ENCODE results near the gene LRRC52. TPM values are rescaled to one million over a fixed set of nuclear protein-coding genes. Genes with fewer than 3 reads are reported as not detected.

LRRC52 gene
- total RNA-seq, 1 experiment from 2014 or later = not detected

DNA sequence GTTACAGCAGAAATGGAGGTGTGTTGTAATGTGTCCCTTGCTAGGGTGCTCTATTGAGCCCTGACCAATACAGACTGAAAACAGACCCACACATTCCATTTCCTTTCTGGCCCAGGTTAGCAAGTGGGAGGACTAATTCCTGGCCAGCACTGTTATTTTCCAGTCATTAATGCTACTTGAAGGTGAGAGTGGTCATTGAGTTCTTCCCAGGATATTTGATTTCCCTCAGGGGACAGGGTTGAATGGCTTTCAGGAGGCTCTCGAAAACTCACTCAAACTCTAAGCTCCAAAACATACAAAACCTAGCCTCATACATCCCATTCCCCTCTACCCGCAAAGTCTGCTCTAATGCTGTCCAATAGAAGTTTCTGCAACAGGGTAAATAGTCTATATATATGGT is 6.2 kb downstream of the LRRC52 start:
- intact Hi-C loops (cut with micrococcal nuclease; ENCODE audit: unreplicated experiment) = no loop called here
- in situ Hi-C loops (cut with HindIII; ENCODE audit: low pct_unique_long_range_greater_than_20kb, low sequenced_read_pairs) = no loop called here
- peaks cover 2% of the 10 kb centered on the region for H3K27me3 ChIP-seq (ENCODE audit: control insufficient read depth, insufficient read depth, low read length)
- H3K27ac ChIP-seq (ENCODE audit: low read length) = no peak overlapping the region
- H3K4me3 ChIP-seq (ENCODE audit: low read depth in 2 of 2, low read length in 2 of 2) = no peak overlapping the region
- no peaks in the 10 kb centered on the region for H3K36me3 ChIP-seq (ENCODE audit: control insufficient read depth, insufficient read depth, low read length)
- no peaks in the 10 kb centered on the region for H3K9me3 ChIP-seq (ENCODE audit: control insufficient read depth, insufficient read depth, low read depth, low read length)
- BruUV-seq (replicated peaks) = no TSS peak
- TF ChIP-seq, protein P1, sequence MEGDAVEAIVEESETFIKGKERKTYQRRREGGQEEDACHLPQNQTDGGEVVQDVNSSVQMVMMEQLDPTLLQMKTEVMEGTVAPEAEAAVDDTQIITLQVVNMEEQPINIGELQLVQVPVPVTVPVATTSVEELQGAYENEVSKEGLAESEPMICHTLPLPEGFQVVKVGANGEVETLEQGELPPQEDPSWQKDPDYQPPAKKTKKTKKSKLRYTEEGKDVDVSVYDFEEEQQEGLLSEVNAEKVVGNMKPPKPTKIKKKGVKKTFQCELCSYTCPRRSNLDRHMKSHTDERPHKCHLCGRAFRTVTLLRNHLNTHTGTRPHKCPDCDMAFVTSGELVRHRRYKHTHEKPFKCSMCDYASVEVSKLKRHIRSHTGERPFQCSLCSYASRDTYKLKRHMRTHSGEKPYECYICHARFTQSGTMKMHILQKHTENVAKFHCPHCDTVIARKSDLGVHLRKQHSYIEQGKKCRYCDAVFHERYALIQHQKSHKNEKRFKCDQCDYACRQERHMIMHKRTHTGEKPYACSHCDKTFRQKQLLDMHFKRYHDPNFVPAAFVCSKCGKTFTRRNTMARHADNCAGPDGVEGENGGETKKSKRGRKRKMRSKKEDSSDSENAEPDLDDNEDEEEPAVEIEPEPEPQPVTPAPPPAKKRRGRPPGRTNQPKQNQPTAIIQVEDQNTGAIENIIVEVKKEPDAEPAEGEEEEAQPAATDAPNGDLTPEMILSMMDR (IDR thresholded peaks at IDR 0.05) = no peak
- ATAC-seq (no peak), DNase-seq (ENCODE audit: low read depth, low spot score) (no peak)
- POLR2A ChIA-PET = no interaction called here
- no peaks in the 10 kb centered on the region for H3K4me1 ChIP-seq (ENCODE audit: control insufficient read depth, insufficient read depth, low read length)
- CTCF ChIA-PET = no interaction called here

DNA sequence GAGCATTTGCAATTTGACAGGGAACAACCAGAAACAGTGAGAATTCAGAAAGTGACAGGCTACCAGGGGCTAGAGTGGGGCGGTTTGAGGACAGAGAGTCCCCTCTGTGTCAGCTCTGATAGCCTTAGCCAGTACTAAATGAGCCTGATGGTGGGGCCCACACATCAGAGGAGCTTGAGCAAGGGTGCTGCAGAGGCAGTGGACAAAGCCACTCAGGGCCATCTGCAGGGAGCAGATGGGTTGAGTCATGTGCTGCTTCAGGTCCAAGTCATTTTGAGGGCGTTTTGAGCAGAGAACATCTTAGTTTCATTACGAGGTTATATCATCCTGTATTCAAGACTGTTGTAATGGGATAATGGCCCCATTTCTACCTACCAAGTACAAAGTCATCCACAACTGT is 7.7 kb downstream of the LRRC52 start:
- no peak for ATAC-seq
- H3K36me3 ChIP-seq (ENCODE audit: control insufficient read depth, insufficient read depth, low read length) = no peaks in the 10 kb centered on the region
- intact Hi-C loops (cut with micrococcal nuclease; ENCODE audit: unreplicated experiment) (no loop called here), in situ Hi-C loops (cut with HindIII; ENCODE audit: low pct_unique_long_range_greater_than_20kb, low sequenced_read_pairs) (no loop called here)
- no peaks in the 10 kb centered on the region for H3K9me3 ChIP-seq (ENCODE audit: control insufficient read depth, insufficient read depth, low read depth, low read length)
- no peak for DNase-seq (ENCODE audit: low read depth, low spot score)
- POLR2A ChIA-PET = no interaction called here
- peaks cover 2% of the 10 kb centered on the region for H3K27me3 ChIP-seq (ENCODE audit: control insufficient read depth, insufficient read depth, low read length)
- no peak overlapping the region for H3K27ac ChIP-seq (ENCODE audit: low read length)
- no peak overlapping the region for H3K4me3 ChIP-seq (ENCODE audit: low read depth in 2 of 2, low read length in 2 of 2)
- CTCF ChIA-PET = no interaction called here
- BruUV-seq (replicated peaks) = no TSS peak
- TF ChIP-seq, protein P2, sequence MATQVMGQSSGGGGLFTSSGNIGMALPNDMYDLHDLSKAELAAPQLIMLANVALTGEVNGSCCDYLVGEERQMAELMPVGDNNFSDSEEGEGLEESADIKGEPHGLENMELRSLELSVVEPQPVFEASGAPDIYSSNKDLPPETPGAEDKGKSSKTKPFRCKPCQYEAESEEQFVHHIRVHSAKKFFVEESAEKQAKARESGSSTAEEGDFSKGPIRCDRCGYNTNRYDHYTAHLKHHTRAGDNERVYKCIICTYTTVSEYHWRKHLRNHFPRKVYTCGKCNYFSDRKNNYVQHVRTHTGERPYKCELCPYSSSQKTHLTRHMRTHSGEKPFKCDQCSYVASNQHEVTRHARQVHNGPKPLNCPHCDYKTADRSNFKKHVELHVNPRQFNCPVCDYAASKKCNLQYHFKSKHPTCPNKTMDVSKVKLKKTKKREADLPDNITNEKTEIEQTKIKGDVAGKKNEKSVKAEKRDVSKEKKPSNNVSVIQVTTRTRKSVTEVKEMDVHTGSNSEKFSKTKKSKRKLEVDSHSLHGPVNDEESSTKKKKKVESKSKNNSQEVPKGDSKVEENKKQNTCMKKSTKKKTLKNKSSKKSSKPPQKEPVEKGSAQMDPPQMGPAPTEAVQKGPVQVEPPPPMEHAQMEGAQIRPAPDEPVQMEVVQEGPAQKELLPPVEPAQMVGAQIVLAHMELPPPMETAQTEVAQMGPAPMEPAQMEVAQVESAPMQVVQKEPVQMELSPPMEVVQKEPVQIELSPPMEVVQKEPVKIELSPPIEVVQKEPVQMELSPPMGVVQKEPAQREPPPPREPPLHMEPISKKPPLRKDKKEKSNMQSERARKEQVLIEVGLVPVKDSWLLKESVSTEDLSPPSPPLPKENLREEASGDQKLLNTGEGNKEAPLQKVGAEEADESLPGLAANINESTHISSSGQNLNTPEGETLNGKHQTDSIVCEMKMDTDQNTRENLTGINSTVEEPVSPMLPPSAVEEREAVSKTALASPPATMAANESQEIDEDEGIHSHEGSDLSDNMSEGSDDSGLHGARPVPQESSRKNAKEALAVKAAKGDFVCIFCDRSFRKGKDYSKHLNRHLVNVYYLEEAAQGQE (IDR thresholded peaks at IDR 0.05; ENCODE audit: insufficient read depth in 1 of 2, low read depth in 2 of 2, low read length in 1 of 2) = no peak
- TF ChIP-seq SIN3A (IDR thresholded peaks at IDR 0.05; ENCODE audit: borderline replicate concordance, insufficient read depth, low read depth, low read length) (no peak), POLR2AphosphoS5 (IDR thresholded peaks at IDR 0.05; ENCODE audit: low read depth, low read length) (no peak), TCF7L2 (IDR thresholded peaks at IDR 0.05; ENCODE audit: low read depth, low read length) (no peak)
- TF ChIP-seq, protein P1 (IDR thresholded peaks at IDR 0.05) = no peak
- no peaks in the 10 kb centered on the region for H3K4me1 ChIP-seq (ENCODE audit: control insufficient read depth, insufficient read depth, low read length)
